DOHH2 (cell line): ENCODE data around the gene SAMD4A.

Experiments
- H3F3A ChIP-seq: fragments of 200-600 bp; sonication (generic), shearing (Covaris generic); 2 replicates; pipeline ENCODE4 v1.6.0; 2016; ENCODE audit warnings: antibody characterized with exemption, mild to moderate bottlenecking; ENCODE audit not compliant: control insufficient read depth, insufficient read depth
- H3K27ac ChIP-seq: fragments of 200-600 bp; sonication (generic); 2 replicates; pipeline ENCODE4 v1.5.1; 2014; ENCODE audit warnings: low read depth, mild to moderate bottlenecking, low read length, moderate library complexity
- H3K27me3 ChIP-seq: fragments of 200-600 bp; sonication (generic); 2 replicates; pipeline ENCODE4 v1.6.1; 2014; ENCODE audit warnings: mild to moderate bottlenecking, low read length, mixed read lengths; ENCODE audit not compliant: control insufficient read depth
- H3K36me3 ChIP-seq: fragments of 200-600 bp; sonication (generic); 2 replicates; pipeline ENCODE4 v1.6.1; 2014; ENCODE audit warnings: mild to moderate bottlenecking, low read length, moderate library complexity, mixed read lengths; ENCODE audit not compliant: control insufficient read depth
- H3K4me1 ChIP-seq: fragments of 200-600 bp; sonication (generic); 2 replicates; pipeline ENCODE4 v1.6.1; 2014; ENCODE audit warnings: mild to moderate bottlenecking, low read length, mixed read lengths; ENCODE audit not compliant: control insufficient read depth
- H3K4me2 ChIP-seq: fragments of 200-600 bp; sonication (generic); 2 replicates; pipeline ENCODE4 v1.6.0; 2014; ENCODE audit warnings: mild to moderate bottlenecking, low read length, moderate library complexity
- H3K4me3 ChIP-seq: fragments of 200-600 bp; sonication (generic); 2 replicates; pipeline ENCODE4 v1.5.1; 2014; ENCODE audit warnings: mild to moderate bottlenecking, low read length, mixed read lengths
- H3K79me2 ChIP-seq: fragments of 200-600 bp; sonication (generic); 2 replicates; pipeline ENCODE4 v1.6.1; 2014; ENCODE audit warnings: mild to moderate bottlenecking, low read length, mixed read lengths; ENCODE audit not compliant: control insufficient read depth
- H3K9me2 ChIP-seq: fragments of 200-600 bp; sonication (generic); replicated peaks from 2 replicates; pipeline ENCODE4 v1.6.1; 2014; ENCODE audit warnings: mild to moderate bottlenecking, low read length, mixed read lengths; ENCODE audit not compliant: control insufficient read depth
- H3K9me3 ChIP-seq: fragments of 200-600 bp; sonication (generic); 2 replicates; pipeline ENCODE4 v1.6.1; 2014; ENCODE audit warnings: antibody characterized with exemption, low read length, mixed read lengths; ENCODE audit not compliant: control insufficient read depth, insufficient read depth
- H4K20me1 ChIP-seq: fragments of 200-600 bp; sonication (generic); 2 replicates; pipeline ENCODE4 v1.6.0; 2014; ENCODE audit warnings: low read depth, mild to moderate bottlenecking, antibody characterized with exemption, low read length, moderate library complexity; ENCODE audit not compliant: control insufficient read depth, insufficient read depth
- EZH2phosphoT487 ChIP-seq: fragments of 200-600 bp; sonication (generic); IDR thresholded peaks from 2 replicates; pipeline ENCODE4 v1.6.1; 2017; ENCODE audit warnings: borderline replicate concordance, mild to moderate bottlenecking, antibody characterized with exemption, low read length, moderate library complexity, mixed read lengths
- TF ChIP-seq, protein P1 (sequence below): fragments of 200-600 bp; sonication (generic); IDR thresholded peaks from one replicate; pipeline ENCODE4 v1.5.1; 2014; ENCODE audit warnings: antibody characterized with exemption, mild to moderate bottlenecking, low read depth, low read length; ENCODE audit not compliant: poor library complexity, severe bottlenecking

The SAMD4A gene

DNA sequence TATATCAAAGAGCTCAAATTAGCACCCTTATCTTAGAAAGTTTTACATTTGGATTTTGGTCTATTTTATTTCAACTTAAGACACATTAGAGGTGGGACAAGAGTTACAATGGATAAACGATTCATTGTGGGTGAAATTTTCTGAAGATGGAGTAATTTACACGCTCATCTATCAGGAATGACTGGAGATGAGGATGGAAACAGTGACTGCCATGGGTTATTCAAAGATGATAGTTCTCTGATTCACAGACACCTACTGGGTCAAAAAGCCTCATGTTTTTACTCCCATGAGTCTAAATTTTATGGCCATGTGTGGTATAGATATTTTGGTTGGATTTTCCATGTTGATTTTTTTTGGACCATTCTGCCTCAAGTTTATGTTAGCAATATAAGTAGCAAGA is 22.1 kb downstream of the SAMD4A start:
- Histone ChIP-seq H3K9me3 (no peaks in the 10 kb centered on the region), H3K4me1 (no peaks in the 10 kb centered on the region), H4K20me1 (no peaks in the 10 kb centered on the region), H3K27ac (no peak overlapping the region), H3K4me3 (no peak overlapping the region), H3K9me2 (no peaks in the 10 kb centered on the region), H3K36me3 (no peaks in the 10 kb centered on the region), H3K27me3 (no peaks in the 10 kb centered on the region), H3K4me2 (no peak overlapping the region), H3K79me2 (no peaks in the 10 kb centered on the region), H3F3A (no peaks in the 10 kb centered on the region)
- TF ChIP-seq, protein P1, sequence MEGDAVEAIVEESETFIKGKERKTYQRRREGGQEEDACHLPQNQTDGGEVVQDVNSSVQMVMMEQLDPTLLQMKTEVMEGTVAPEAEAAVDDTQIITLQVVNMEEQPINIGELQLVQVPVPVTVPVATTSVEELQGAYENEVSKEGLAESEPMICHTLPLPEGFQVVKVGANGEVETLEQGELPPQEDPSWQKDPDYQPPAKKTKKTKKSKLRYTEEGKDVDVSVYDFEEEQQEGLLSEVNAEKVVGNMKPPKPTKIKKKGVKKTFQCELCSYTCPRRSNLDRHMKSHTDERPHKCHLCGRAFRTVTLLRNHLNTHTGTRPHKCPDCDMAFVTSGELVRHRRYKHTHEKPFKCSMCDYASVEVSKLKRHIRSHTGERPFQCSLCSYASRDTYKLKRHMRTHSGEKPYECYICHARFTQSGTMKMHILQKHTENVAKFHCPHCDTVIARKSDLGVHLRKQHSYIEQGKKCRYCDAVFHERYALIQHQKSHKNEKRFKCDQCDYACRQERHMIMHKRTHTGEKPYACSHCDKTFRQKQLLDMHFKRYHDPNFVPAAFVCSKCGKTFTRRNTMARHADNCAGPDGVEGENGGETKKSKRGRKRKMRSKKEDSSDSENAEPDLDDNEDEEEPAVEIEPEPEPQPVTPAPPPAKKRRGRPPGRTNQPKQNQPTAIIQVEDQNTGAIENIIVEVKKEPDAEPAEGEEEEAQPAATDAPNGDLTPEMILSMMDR, result no peak
- TF ChIP-seq EZH2phosphoT487, result no peak

DNA sequence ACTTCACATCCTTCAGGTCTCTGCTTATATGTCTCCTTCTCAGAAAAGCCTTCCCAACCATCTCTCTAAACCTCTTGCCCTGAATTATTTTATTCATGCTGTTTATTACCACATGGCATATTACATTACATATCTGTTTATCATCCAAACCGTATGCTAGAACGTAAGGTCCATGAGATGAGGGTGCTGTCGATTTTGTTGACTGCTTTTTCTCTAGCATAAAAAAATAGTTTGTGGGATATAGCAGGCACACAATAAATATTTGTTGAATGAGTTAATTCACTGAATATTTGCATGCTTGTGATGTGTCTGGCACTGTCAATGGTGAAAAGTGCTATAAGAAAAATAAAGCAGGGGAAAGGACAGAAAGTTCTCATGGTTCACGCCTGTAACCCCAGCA is 22.9 kb downstream of the SAMD4A start:
- Histone ChIP-seq H3K27ac (no peak overlapping the region), H3K27me3 (no peaks in the 10 kb centered on the region), H3K9me2 (no peaks in the 10 kb centered on the region), H3K4me1 (no peaks in the 10 kb centered on the region), H3K4me3 (no peak overlapping the region), H3K4me2 (no peak overlapping the region), H3F3A (no peaks in the 10 kb centered on the region), H4K20me1 (no peaks in the 10 kb centered on the region), H3K9me3 (no peaks in the 10 kb centered on the region), H3K79me2 (no peaks in the 10 kb centered on the region), H3K36me3 (no peaks in the 10 kb centered on the region)
- no peak for TF ChIP-seq EZH2phosphoT487
- TF ChIP-seq, protein P1, result no peak

DNA sequence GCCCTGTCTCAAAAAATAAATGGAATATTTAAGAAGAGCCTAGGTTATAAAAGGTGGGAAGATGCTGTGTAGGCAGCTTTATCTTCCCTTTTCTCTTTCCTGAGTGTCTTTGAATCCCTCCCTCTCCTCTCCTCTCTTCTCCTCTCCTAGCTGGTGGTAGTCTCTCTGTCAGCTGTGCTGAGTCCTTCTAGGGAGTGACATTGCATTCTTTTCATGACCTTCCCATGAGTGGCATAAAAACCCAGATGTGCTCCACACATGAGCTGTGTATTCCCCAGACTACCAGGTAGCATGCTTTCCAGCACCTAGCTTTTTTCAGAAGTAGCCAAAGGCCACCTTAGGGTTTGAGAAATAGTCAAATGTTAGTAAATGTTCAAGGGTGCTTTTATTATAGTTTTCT is 23.6 kb downstream of the SAMD4A start:
- no peaks in the 10 kb centered on the region for H3K9me3 ChIP-seq
- H3K4me2 ChIP-seq, result no peak overlapping the region
- H4K20me1 ChIP-seq, result no peaks in the 10 kb centered on the region
- H3K4me1 ChIP-seq, result no peaks in the 10 kb centered on the region
- TF ChIP-seq, protein P1, result no peak
- no peak for TF ChIP-seq EZH2phosphoT487
- no peaks in the 10 kb centered on the region for H3K36me3 ChIP-seq
- no peaks in the 10 kb centered on the region for H3K9me2 ChIP-seq
- H3K4me3 ChIP-seq, result no peak overlapping the region
- no peaks in the 10 kb centered on the region for H3K79me2 ChIP-seq
- H3K27ac ChIP-seq, result no peak overlapping the region
- no peaks in the 10 kb centered on the region for H3F3A ChIP-seq
- H3K27me3 ChIP-seq, result no peaks in the 10 kb centered on the region

- H3K27me3 ChIP-seq, result no peaks in the 10 kb centered on the region
- no peak overlapping the region for H3K4me3 ChIP-seq
- no peaks in the 10 kb centered on the region for H3K9me3 ChIP-seq
- no peaks in the 10 kb centered on the region for H3K9me2 ChIP-seq
- TF ChIP-seq EZH2phosphoT487, result no peak
- TF ChIP-seq, protein P1, result no peak
- no peaks in the 10 kb centered on the region for H4K20me1 ChIP-seq
- no peaks in the 10 kb centered on the region for H3K79me2 ChIP-seq
- H3K27ac ChIP-seq, result no peak overlapping the region
- no peaks in the 10 kb centered on the region for H3K4me1 ChIP-seq
- no peaks in the 10 kb centered on the region for H3K36me3 ChIP-seq
- H3F3A ChIP-seq, result no peaks in the 10 kb centered on the region
- H3K4me2 ChIP-seq, result no peak overlapping the region
Observed at GRCh38 chr14:54591461-54591860, 24.5 kb downstream of the SAMD4A start.
